C4-2B (cell line): ENCODE measurements around the gene LRP2.
"Not testable (repeated sequence)": the region's sequence is repeated elsewhere in the genome, so short reads cannot be mapped to it uniquely, and the experiment has no call there.

Source experiments
- H3K27ac ChIP-seq: fragments of 450-650 bp; 2 replicates; pipeline ENCODE4 v1.5.1; 2017
- CTCF ChIP-seq: fragments of 450-650 bp; conservative IDR thresholded peaks from 2 replicates; pipeline ENCODE4 v1.5.1; 2017; ENCODE audit warnings: mild to moderate bottlenecking
- ZFX ChIP-seq: fragments of 450-650 bp; IDR thresholded peaks from 2 replicates; pipeline ENCODE4 v1.6.1; 2017

The LRP2 gene

GRCh38 chr2:169330555-169331198 is 31.7 kb downstream of the LRP2 start:
- TF ChIP-seq ZFX = no peak
- no peak for TF ChIP-seq CTCF
- H3K27ac ChIP-seq = no peak overlapping the region

GRCh38 chr2:169329688-169330554 is 32.4 kb downstream of the LRP2 start:
- TF ChIP-seq ZFX (no peak), CTCF (no peak)
- H3K27ac ChIP-seq = no peak overlapping the region

GRCh38 chr2:169328785-169329184 is 33.5 kb downstream of the LRP2 start:
- TF ChIP-seq ZFX (no peak), CTCF (no peak)
- H3K27ac ChIP-seq = no peak overlapping the region

GRCh38 chr2:169327837-169328236 is 34.5 kb downstream of the LRP2 start:
- H3K27ac ChIP-seq = not testable (repeated sequence)

GRCh38 chr2:169325886-169326285 is 36.4 kb downstream of the LRP2 start:
- H3K27ac ChIP-seq = not testable (repeated sequence)

- TF ChIP-seq CTCF (no peak), ZFX (no peak)
- H3K27ac ChIP-seq = no peak overlapping the region
Observed at GRCh38 chr2:169324581-169325260, 37.6 kb downstream of the LRP2 start.

- TF ChIP-seq ZFX = no peak
- no peak for TF ChIP-seq CTCF
- H3K27ac ChIP-seq = no peak overlapping the region
Observed at GRCh38 chr2:169323841-169324240, 38.5 kb downstream of the LRP2 start.

- H3K27ac ChIP-seq = no peak overlapping the region
- TF ChIP-seq CTCF (no peak), ZFX (no peak)
Observed at GRCh38 chr2:169320561-169320960, 41.8 kb downstream of the LRP2 start.
